GM23248 (cell line): ENCODE results near the gene KLHL12.

Experiments used
- EZH2 ChIP-seq: fragments of 200-600 bp; sonication (generic); IDR thresholded peaks from 2 replicates; pipeline ENCODE4 v1.6.1; 2018; ENCODE audit warnings: antibody characterized with exemption, mild to moderate bottlenecking; ENCODE audit not compliant: insufficient read depth, poor library complexity, severe bottlenecking
- EZH2phosphoT487 ChIP-seq: fragments of 200-600 bp; sonication (generic); IDR thresholded peaks from 2 replicates; pipeline ENCODE4 v1.6.1; 2018; ENCODE audit warnings: antibody characterized with exemption, moderate library complexity, mild to moderate bottlenecking, low read depth; ENCODE audit not compliant: insufficient read depth

- TF ChIP-seq EZH2 (no peak), EZH2phosphoT487 (no peak)
Observed at GRCh38 chr1:202890392-202890791, 36.6 kb downstream of the KLHL12 start.
